Activated T-cell treated with anti-CD3 and anti-CD28 coated beads, Interleukin-2, amount 50 U/mL, for 4 hours (primary cell): ENCODE measurements around the gene DOC2B. TPM values are rescaled to one million over a fixed set of nuclear protein-coding genes. Genes with fewer than 3 reads are reported as not detected.
"Not testable (repeated sequence)": the region's sequence is repeated elsewhere in the genome, so short reads cannot be mapped to it uniquely, and the experiment has no call there.

Source experiments
- ATAC-seq, 2 donors: fragments of 200-7000 bp; cut with Tn5 transposase; one replicate each; pipeline ENCODE4 v1.10.0; 2021
- DNase-seq: peaks from one replicate; pipeline ENCODE4 v3.0.0-alpha.2; 2020
- H3K27me3 Mint-ChIP-seq: one replicate; pipeline ENCODE4 v1.8.0; 2021; ENCODE audit warnings: low read depth, mixed read lengths
- H3K36me3 Mint-ChIP-seq: one replicate; pipeline ENCODE4 v1.8.0; 2022; ENCODE audit warnings: mixed read lengths; ENCODE audit not compliant: insufficient read depth
- H3K4me1 Mint-ChIP-seq: one replicate; pipeline ENCODE4 v1.8.0; 2021; ENCODE audit warnings: low read depth, mixed read lengths
- H3K4me3 Mint-ChIP-seq: one replicate; pipeline ENCODE4 v1.8.0; 2021; ENCODE audit warnings: mild to moderate bottlenecking, moderate library complexity, mixed read lengths
- H3K9me3 Mint-ChIP-seq: one replicate; pipeline ENCODE4 v1.8.0; 2021; ENCODE audit warnings: mixed read lengths
- total RNA-seq, 3 donors: library from RNA; stranded (reverse); gene quantifications; one replicate each; pipeline ENCODE4 v1.2.1, GENCODE V29; 2021

Gene DOC2B
- total RNA-seq = under 1 TPM in 2 of 3 donors, not detected in 1; 0.13 to 0.30 TPM

GRCh38 chr17:181245-182049, at the start of gene DOC2B:
Gene DOC2B, minus strand, starts transcription at chr17:181650. Its CDS starts 171 bp downstream, at chr17:181479.
- peak; percentile 69 to 75 for ATAC-seq
- Mint-ChIP-seq H3K36me3 (no peaks in the 10 kb centered on the region), H3K4me3 (peak within 1 kb of the TSS; percentile 43), H3K9me3 (no peaks in the 10 kb centered on the region), H3K4me1 (peaks cover 18% of the 10 kb centered on the region), H3K27me3 (peaks cover 53% of the 10 kb centered on the region)
- DNase-seq = no peak

- no peaks in the 10 kb centered on the region for H3K27me3 Mint-ChIP-seq
- no peaks in the 10 kb centered on the region for H3K4me1 Mint-ChIP-seq
- H3K9me3 Mint-ChIP-seq = no peaks in the 10 kb centered on the region
- ATAC-seq = no peak
- no peak overlapping the region for H3K4me3 Mint-ChIP-seq
- no peaks in the 10 kb centered on the region for H3K36me3 Mint-ChIP-seq
- DNase-seq = no peak
Observed at GRCh38 chr17:230395-230770, 48.9 kb upstream of the DOC2B start.

DNA sequence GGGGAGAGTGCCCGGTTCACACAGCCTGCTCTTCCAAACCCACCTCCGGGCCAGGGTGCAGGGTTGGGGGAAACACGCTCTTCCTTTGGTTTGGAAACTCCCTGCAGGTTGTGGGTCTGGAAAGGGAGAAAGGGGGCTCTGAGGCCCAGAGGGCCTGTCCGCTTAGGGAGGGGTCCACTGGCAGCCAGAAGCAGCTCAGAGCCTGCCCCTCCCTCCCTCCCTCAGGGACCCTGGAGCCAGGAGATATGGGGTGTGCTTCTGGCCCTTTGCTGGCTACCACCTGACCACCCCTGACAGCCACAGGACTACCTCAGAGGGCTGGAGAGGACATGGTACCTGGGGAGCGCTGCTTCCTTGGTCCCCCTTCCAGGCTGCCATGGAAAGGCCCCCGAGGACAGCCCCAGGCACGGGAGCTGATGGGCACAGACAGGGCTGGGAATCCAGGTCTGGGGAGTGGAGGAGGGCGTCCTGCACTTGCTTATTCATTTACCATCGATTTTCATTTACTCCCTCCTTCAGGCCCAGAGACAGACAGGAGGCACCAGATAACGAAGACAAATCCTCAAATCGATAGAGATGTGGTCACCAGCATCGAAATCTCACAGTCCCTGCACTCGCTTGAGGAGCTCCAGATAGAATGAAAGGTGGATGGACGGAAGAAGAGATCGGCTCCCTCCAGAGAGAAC, 48.4 kb upstream of the DOC2B start:
- H3K36me3 Mint-ChIP-seq = no peaks in the 10 kb centered on the region
- ATAC-seq (no peak), DNase-seq (no peak)
- H3K27me3 Mint-ChIP-seq = no peaks in the 10 kb centered on the region
- no peaks in the 10 kb centered on the region for H3K4me1 Mint-ChIP-seq
- no peaks in the 10 kb centered on the region for H3K9me3 Mint-ChIP-seq
- no peak overlapping the region for H3K4me3 Mint-ChIP-seq

DNA sequence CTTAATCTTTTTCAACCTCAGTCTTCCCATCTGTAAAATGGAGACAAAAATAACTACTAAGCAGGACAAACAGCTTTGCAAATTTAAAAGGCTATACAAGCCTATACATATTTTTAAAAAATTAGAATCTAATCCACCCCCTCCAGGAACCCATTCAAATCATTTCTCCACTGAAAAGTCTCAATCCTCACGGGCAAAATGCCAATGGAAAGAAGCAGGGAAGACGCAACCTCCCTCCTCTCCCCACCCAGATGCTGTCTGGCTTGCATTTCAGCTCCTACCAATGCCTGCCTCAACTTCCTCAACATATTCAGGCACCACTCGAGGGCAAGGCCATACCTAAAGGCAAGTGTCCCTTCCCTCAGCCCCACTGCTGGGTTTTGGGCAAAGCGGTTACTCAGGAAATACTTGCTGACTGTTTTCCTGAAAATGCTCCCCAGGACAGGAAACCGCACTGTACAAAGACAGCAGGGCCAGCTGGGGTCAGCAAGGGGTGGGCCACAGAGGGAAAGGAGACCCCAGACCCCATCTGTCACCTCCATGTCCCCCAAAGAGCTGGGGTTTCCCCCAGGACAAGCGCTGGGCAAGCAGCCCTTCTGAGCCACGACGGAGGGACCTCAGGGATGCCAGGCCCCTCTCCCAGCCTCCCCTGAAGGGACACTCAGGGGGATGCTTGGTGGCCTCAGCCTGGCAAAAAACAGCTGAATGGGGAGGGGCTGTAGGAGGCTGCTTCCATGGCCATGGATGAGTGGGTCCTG, 47.7 kb upstream of the DOC2B start:
- DNase-seq = no peak

GRCh38 chr17:227946-228615, 46.6 kb upstream of the DOC2B start:
- Mint-ChIP-seq H3K36me3 (no peaks in the 10 kb centered on the region), H3K9me3 (no peaks in the 10 kb centered on the region), H3K4me3 (no peak overlapping the region), H3K4me1 (no peaks in the 10 kb centered on the region), H3K27me3 (no peaks in the 10 kb centered on the region)
- ATAC-seq = no peak
- no peak for DNase-seq

More for the DNA sequence above, 47.7 kb upstream of the DOC2B start:
- Mint-ChIP-seq H3K4me1 (no peaks in the 10 kb centered on the region), H3K9me3 (no peaks in the 10 kb centered on the region), H3K36me3 (no peaks in the 10 kb centered on the region), H3K27me3 (no peaks in the 10 kb centered on the region), H3K4me3 (no peak overlapping the region)
- ATAC-seq = no peak

GRCh38 chr17:227078-227945, 45.9 kb upstream of the DOC2B start:
- DNase-seq (no peak), ATAC-seq (no peak)
- H3K4me1 Mint-ChIP-seq = no peaks in the 10 kb centered on the region
- no peak overlapping the region for H3K4me3 Mint-ChIP-seq
- H3K27me3 Mint-ChIP-seq = no peaks in the 10 kb centered on the region
- H3K36me3 Mint-ChIP-seq = no peaks in the 10 kb centered on the region
- H3K9me3 Mint-ChIP-seq = no peaks in the 10 kb centered on the region

- H3K4me3 Mint-ChIP-seq = no peak overlapping the region
- no peaks in the 10 kb centered on the region for H3K9me3 Mint-ChIP-seq
- no peak for ATAC-seq
- no peaks in the 10 kb centered on the region for H3K27me3 Mint-ChIP-seq
- H3K36me3 Mint-ChIP-seq = no peaks in the 10 kb centered on the region
- H3K4me1 Mint-ChIP-seq = no peaks in the 10 kb centered on the region
- DNase-seq = no peak
Observed at GRCh38 chr17:226108-227077, 44.9 kb upstream of the DOC2B start.

DNA sequence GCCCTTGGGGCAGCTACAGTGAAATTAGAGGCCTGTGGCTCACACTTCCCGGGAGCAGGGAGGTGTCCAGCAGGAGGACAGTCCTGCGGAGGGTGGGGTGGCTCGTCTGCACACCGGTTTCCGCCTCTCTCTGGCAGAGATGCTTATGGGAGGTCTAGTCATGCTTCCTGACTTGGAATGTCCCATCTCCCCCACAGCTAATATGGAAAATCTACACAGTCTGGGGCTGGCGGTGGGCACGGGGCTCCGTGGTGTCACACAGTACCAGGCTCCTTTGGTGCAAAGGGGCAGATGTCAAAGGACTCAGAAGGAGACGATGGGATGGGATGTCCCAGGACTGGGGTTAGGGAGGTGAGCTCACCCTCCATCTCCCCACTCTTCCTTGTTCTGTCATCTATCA, 44.1 kb upstream of the DOC2B start:
- no peak for ATAC-seq
- H3K36me3 Mint-ChIP-seq = no peaks in the 10 kb centered on the region
- no peak overlapping the region for H3K4me3 Mint-ChIP-seq
- DNase-seq = no peak
- H3K27me3 Mint-ChIP-seq = no peaks in the 10 kb centered on the region
- no peaks in the 10 kb centered on the region for H3K9me3 Mint-ChIP-seq
- no peaks in the 10 kb centered on the region for H3K4me1 Mint-ChIP-seq

DNA sequence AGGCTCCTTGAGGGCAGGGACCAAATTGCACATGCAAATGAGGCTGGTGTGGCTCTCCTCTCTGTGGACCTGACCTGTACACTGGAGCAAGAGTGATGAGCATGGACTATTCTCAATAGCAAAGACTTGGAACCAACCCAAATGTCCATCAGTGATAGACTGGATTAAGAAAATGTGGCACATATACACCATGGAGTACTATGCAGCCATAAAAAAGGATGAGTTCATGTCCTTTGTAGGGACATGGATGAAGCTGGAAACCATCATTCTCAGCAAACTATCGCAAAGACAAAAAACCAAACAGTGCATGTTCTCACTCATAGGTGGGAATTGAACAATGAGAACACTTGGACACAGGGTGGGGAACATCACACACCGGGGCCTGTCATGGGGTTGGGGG, 43.1 kb upstream of the DOC2B start:
- ATAC-seq, H3K4me3 Mint-ChIP-seq, H3K27me3 Mint-ChIP-seq, H3K36me3 Mint-ChIP-seq, DNase-seq, H3K4me1 Mint-ChIP-seq, H3K9me3 Mint-ChIP-seq: not testable (repeated sequence)

DNA sequence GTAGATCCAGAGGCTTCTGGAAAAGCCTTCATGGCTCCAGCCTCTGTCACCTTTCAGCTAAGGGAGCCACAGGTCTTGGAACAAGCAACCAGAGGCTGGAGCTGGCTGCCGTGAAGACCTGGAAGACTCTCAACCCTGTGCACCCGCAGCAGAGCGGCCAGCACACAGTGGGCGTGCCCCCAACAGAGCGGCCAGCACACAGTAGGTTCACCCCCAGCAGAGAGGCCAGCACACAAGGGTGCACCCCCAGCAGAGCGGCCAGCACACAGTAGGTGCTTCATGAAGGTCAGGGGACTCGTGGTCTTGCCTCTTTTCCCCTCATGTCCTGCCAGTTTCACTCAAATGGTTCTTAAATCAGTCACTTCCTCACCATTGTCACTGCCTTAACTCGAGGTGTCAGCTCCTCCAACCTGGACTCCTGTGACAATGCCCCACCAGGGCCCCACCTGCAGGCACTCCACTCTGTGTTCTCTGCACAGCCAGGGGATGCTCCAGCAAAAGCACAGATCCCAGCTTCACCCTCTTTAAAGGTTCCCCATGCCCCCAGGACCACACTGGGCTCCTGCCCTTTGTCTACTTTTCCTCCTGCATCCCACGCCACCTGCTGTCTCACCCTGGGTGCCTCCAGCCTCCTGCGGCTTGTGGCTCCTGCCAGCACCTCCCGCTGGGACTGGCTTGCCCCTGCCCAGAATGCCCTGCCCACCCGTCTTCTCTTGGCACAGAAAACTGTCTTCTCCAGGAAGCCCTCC, 42.4 kb upstream of the DOC2B start:
- DNase-seq (no peak), ATAC-seq (no peak)
- no peaks in the 10 kb centered on the region for H3K9me3 Mint-ChIP-seq
- H3K36me3 Mint-ChIP-seq = no peaks in the 10 kb centered on the region
- no peak overlapping the region for H3K4me3 Mint-ChIP-seq
- no peaks in the 10 kb centered on the region for H3K27me3 Mint-ChIP-seq
- no peaks in the 10 kb centered on the region for H3K4me1 Mint-ChIP-seq

DNA sequence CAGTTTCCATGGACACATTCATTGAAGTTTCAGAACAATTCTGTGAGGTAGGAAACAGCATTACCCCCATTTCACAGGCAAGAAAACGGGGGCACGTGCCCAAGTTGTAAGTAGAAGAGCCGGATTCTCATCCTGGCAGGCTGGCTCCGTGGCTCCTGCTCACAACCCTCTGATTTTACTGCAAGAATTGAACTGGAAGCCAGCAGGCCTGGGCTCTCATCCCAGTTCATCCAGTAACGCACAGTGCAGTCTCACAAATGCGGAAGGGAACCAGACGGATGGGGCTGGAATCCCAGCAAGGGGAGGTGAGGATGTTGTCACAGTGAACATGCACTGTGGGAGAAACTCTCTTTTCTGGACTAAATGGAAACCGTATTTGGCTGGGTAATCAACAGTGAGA, 40.7 kb upstream of the DOC2B start:
- H3K9me3 Mint-ChIP-seq = no peaks in the 10 kb centered on the region
- no peak overlapping the region for H3K4me3 Mint-ChIP-seq
- DNase-seq (no peak), ATAC-seq (no peak)
- no peaks in the 10 kb centered on the region for H3K27me3 Mint-ChIP-seq
- no peaks in the 10 kb centered on the region for H3K36me3 Mint-ChIP-seq
- no peaks in the 10 kb centered on the region for H3K4me1 Mint-ChIP-seq

- ATAC-seq (no peak), DNase-seq (no peak)
- no peaks in the 10 kb centered on the region for H3K4me1 Mint-ChIP-seq
- H3K36me3 Mint-ChIP-seq = no peaks in the 10 kb centered on the region
- no peaks in the 10 kb centered on the region for H3K27me3 Mint-ChIP-seq
- no peaks in the 10 kb centered on the region for H3K9me3 Mint-ChIP-seq
- H3K4me3 Mint-ChIP-seq = no peak overlapping the region
Observed at GRCh38 chr17:219696-220095, 38.2 kb upstream of the DOC2B start.
